ENCODE data around the gene DGUOK. TPM values are rescaled to one million over a fixed set of nuclear protein-coding genes. Genes with fewer than 3 reads are reported as not detected.

DGUOK gene
- polyA plus RNA-seq, 4 donors = 62.1 to 73.4 (median 65.1) TPM

- no peak for DNase-seq (ENCODE audit: low read depth in 4 of 4, low spot score in 2 of 4)
Measured at GRCh38 chr2:73993778-73994177, 67.1 kb downstream of the DGUOK start.

GRCh38 chr2:73994178-73994831 lies 67.6 kb downstream of the DGUOK start:
- no peak for DNase-seq (ENCODE audit: low read depth in 4 of 4, low spot score in 2 of 4)

DNA sequence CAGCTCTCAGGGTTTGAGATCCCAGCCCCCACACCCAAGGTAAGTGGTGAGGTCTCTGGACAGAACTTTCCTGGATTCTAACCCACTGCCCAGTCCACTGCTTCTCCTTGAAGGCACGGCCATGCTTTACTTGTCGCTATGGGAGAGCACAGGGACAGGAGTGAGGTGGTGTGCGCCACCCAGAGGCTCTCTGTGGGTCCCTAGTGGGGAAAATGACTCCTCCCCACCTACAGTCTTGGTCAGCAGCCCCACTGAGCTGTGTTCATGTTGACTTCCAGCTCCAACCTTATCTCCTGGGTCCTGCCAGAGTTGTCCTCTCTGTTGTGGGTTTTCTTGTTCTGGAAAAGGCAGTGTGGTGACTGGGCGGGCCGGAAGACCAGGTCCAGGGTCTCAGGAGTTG lies 69.1 kb downstream of the DGUOK start:
- DNase-seq (ENCODE audit: low read depth in 4 of 4, low spot score in 2 of 4) = no peak

- no peak for DNase-seq (ENCODE audit: low read depth in 4 of 4, low spot score in 2 of 4)
Measured at GRCh38 chr2:73997813-73998212, 71.1 kb downstream of the DGUOK start.

DNA sequence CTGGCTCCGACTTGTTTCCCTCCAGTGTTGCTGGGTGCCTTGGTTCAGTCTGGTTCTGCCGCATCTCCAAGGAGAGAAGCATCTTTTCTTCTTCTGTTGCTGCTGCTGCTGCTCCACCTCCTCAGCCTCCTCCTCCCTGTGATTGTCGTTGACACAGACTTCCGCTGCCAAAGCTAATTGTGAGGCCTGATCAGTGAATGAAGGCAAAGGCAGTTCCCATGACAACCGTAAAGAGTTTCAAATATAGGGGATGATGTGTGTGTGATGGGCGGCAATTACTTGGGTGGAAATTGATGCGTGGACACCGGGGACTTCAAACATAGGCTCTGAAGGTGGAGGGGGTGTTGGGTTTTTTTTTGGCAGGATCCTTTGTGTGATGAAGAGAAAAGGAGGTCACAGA lies 71.8 kb downstream of the DGUOK start:
- DNase-seq (ENCODE audit: low read depth in 4 of 4, low spot score in 2 of 4) = no peak

DNA sequence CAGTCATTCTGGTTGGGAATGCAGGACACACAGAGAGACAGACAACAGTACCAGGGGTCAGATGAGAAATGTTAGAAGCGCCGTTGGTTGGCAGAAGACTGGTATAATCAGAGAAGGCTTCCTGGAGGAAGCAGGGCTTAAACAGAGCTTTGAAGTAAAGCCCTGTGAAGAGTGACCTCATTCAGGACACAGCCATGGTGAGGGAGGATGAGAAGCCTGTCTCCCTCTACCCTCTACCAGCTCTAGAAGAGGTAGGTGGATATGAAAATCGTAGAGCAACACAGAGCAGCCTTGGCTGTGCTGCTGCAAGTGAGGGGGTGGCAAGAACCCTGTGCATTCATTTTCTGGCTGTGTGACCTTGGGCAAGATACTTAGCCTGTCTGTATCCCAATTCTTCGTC lies 72.3 kb downstream of the DGUOK start:
- no peak for DNase-seq (ENCODE audit: low read depth in 4 of 4, low spot score in 2 of 4)

DNA sequence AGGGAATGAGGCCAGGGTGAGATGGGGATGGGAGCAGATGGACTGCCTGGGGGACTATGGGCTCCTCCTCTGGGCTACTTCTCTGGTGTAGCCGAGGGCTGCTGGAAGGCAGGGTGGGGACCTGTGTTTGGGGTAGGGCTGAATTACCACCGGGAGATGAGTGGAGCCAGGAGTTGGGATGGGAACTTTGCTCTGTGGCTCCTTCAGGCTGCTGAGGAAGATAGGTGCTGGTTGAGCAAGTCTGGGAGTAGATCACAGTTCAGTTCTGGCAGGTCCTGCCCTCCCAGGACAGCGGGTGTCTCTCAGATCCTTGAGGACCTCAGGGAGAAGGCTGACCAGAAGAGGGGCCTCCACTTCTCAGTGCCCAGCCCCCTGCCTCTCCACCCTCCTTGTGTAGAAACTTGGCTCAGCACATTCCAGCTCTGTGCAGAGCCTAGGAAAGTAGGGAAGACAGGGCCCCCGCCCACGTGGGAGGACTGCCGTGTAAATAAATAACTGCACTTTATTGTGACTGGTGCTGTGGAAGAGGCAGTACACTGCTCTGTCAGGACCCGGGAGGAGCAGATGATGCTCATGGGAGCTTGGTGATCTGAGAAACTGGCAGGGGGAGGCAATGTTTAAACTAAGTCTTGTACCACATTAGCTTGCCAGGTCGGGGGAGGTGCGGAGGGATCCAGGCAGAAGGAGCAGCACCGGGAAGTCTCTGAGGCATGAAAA lies 73.4 kb downstream of the DGUOK start:
- DNase-seq (ENCODE audit: low read depth in 4 of 4, low spot score in 2 of 4) = no peak

- no peak for DNase-seq (ENCODE audit: low read depth in 4 of 4, low spot score in 2 of 4)
Measured at GRCh38 chr2:74000666-74001065, 74.0 kb downstream of the DGUOK start.

DNA sequence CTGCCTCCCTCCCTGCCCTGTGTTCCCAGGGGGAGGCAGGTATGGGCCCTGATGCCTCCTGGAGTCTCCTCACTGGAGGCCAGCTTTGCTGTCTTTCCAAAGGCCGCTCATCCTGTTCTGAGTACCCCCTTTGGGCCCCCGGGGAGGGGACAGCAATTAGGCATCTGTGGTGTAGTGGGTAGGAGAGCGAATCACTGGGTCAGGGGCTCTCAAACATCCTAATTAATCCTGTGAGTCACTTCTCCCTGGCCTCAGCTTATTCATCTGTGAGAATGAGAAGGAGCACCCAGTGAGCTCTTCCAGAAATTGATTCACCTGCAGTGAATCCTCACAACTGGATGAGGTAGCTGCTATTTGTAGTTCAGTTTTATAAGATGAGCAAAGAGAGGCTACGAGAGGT lies 74.4 kb downstream of the DGUOK start:
- no peak for DNase-seq (ENCODE audit: low read depth in 4 of 4, low spot score in 2 of 4)

- DNase-seq (ENCODE audit: low read depth in 4 of 4, low spot score in 2 of 4) = no peak
Measured at GRCh38 chr2:74001781-74002504, 75.3 kb downstream of the DGUOK start.

DNA sequence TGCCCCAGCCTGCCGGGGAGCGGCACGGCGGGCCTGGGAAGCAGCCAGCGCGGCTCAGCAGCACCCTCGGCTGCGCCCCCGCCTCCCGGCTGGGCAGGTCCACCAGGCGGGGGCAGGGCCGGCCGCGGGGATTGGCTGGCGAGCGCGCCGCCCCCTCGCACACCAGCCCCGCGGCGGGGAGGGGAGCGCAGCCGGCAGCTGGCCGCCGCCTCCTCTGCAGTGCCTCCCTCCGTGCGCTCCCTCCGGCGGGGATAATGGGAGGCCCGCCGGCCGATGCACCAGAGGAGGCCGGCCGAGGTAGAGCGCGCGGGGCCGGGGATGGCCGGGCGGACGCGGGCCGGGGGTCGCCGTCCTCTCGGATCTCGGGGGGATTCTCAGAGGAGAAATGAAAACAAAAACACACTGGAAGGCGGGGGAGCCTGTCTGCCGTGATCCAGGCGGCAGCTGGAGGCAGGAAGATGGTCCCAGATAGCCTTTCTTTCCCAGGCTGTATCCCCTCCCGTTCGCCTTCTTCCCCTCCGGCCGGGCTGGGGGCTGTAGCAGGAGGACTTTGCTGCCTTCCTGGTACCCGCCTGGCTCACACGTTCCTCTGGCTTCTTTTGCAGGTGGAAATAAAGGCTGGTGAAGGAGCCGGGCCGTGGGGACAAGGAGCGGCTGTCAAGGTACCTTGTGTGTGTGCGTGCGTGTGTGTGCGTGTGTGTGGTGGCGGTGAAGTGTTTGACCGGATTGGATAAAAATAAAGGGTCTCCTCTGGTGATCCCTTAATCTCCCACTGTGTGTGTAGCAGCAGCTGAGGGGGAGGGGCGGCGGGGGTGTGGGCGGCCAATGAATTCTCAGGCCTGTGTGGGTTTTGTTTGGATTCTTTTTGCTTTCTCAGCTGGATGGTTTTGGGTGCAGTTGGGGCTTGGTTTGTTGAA lies 76.1 kb downstream of the DGUOK start:
- no peak for DNase-seq (ENCODE audit: low read depth in 4 of 4, low spot score in 2 of 4)

- no peak for DNase-seq (ENCODE audit: low read depth in 4 of 4, low spot score in 2 of 4)
Measured at GRCh38 chr2:74003494-74004211, 77.0 kb downstream of the DGUOK start.

DNA sequence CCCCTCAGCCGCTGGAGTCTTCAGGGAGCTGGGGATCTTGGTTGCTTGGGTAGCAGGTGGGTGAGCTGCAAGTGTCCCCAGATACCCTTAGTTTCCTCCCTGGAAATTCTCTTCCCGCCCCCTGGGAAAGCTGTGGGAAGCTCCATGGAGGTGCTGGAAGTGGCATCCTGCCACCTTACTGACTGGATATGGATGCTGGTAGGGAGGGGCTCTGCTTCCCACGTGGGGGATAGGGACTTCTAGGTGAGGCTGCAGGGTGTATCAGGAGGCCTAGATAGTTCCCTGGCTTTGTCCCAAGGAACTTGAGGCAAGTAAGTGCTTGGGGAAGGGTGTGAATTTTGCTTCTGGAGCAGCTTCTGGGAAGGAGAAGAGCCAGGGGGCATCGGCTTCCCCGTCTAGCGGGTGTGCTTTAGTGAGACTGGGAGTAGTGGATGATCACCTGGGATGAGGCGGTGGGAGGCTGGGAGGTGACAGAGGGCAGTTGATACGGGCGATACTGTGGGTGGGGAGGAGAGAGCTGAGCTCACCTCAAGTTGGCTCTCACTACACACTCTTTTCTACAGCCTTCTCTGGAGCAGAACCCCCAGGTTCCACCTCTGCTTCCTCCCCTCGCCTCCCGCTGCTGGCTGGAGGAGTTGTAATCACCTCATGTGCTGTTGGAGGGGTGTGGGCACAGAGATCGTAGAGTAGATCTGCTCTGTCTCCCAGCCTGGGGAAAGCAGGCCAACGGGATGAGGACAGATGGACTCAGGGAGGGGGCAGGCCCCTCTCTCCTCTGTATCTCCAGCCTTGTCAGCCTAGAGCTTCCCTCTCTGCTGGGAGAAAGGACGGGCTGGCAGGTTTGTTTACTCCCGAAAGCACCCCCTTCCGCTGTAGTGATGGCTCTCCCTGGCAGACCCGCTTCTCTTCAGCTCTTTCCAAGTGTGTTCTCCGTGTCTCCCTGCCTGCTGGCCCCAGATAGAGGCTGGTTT lies 77.8 kb downstream of the DGUOK start:
- DNase-seq (ENCODE audit: low read depth in 4 of 4, low spot score in 2 of 4) = no peak

DNA sequence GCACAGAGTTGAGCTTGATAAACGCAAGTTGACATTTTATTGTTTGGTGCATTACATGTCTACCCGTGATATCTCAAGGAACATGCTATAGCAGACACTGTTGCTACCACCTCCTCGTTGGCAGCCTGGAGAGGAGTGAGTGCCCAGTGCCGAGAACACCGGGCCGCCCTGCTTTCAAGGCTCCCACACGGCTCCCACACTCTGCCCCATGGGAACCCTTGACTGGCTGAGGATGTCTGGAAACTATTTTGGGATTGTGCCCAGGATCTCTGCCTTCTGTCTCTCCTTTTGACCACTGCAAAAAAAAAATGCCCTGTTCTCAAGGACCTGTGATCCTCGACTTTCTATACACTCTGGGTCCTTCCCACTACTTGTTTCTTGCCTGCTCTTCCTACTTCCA lies 79.1 kb downstream of the DGUOK start:
- no peak for DNase-seq (ENCODE audit: low read depth in 4 of 4, low spot score in 2 of 4)

DNA sequence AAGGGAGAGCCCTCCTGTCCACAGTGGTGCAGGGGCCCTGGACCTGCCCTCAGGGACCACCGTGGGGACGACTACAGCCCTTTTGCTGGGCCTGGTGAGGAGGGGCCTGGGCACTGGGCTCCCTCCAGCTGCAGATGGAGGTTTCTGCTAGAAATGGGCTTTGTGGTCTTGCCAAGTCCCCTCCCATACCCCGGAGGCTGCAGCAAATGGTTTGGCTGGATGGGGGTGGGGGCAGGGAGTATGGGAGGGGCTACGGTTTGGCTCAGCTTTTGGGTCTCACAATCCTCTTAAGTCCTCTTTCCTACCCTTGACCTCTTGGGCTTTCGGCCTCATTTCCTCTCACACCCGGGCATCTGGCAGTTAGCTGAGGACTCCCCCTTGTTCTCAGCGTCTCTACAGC lies 79.8 kb downstream of the DGUOK start:
- no peak for DNase-seq (ENCODE audit: low read depth in 4 of 4, low spot score in 2 of 4)

- DNase-seq (ENCODE audit: low read depth in 4 of 4, low spot score in 2 of 4) = no peak
Measured at GRCh38 chr2:74007121-74007520, 80.4 kb downstream of the DGUOK start.

GRCh38 chr2:74007711-74008110 lies 81.0 kb downstream of the DGUOK start:
- DNase-seq (ENCODE audit: low read depth in 4 of 4, low spot score in 2 of 4) = no peak

All from left renal cortex interstitium (tissue), 4 donors.